NCI-H1694 (cell line): ENCODE measurements around the gene POLDIP2.

Experiments
- DNase-seq: peaks from one replicate; lab custom pipeline; 2025; lab: John Stamatoyannopoulos, UW

Gene POLDIP2

GRCh38 chr17:28390141-28390540, 32.8 kb upstream of the POLDIP2 start:
- DNase-seq: no peak

GRCh38 chr17:28388106-28388505, 30.8 kb upstream of the POLDIP2 start:
- DNase-seq: no peak

GRCh38 chr17:28386391-28386790, 29.1 kb upstream of the POLDIP2 start:
- DNase-seq: no peak

GRCh38 chr17:28385406-28385805, 28.1 kb upstream of the POLDIP2 start:
- DNase-seq: no peak

GRCh38 chr17:28385037-28385400, 27.7 kb upstream of the POLDIP2 start:
- no peak for DNase-seq

GRCh38 chr17:28384281-28385036, 27.1 kb upstream of the POLDIP2 start:
- DNase-seq: no peak

- no peak for DNase-seq
These were observed 24.0 kb upstream of the POLDIP2 start for GRCh38 chr17:28381141-28381825.

- DNase-seq: no peak
These were observed 22.8 kb upstream of the POLDIP2 start for GRCh38 chr17:28379814-28380801.

GRCh38 chr17:28372945-28373274, 15.6 kb upstream of the POLDIP2 start:
- no peak for DNase-seq

- DNase-seq: no peak
These were observed 15.0 kb upstream of the POLDIP2 start for GRCh38 chr17:28372203-28372944.

GRCh38 chr17:28371245-28372202, 14.2 kb upstream of the POLDIP2 start, which contains the start of gene SARM1:
SARM1 (plus strand) TSS chr17:28371694; CDS start chr17:28372033, 339 bp downstream.
- peak; percentile 91 for DNase-seq

- DNase-seq: no peak
These were observed 13.4 kb upstream of the POLDIP2 start for GRCh38 chr17:28370744-28371103.

GRCh38 chr17:28370035-28370743, 12.9 kb upstream of the POLDIP2 start, which contains the start of gene VTN:
VTN (minus strand) TSS chr17:28370307; CDS start chr17:28370203, 104 bp downstream.
- DNase-seq: no peak

- no peak for DNase-seq
These were observed 12.3 kb upstream of the POLDIP2 start for GRCh38 chr17:28369684-28370034.

- DNase-seq: no peak
These were observed 11.8 kb upstream of the POLDIP2 start for GRCh38 chr17:28368915-28369683.

GRCh38 chr17:28368306-28368831, 11.0 kb upstream of the POLDIP2 start:
- DNase-seq: no peak

- no peak for DNase-seq
These were observed 10.4 kb upstream of the POLDIP2 start for GRCh38 chr17:28367641-28368305.

- DNase-seq: no peak
These were observed 9.3 kb upstream of the POLDIP2 start for GRCh38 chr17:28366605-28367004.
